ENCODE results near the gene PCNX3. TPM values are rescaled to one million over a fixed set of nuclear protein-coding genes. Genes with fewer than 3 reads are reported as not detected.
"Not testable (repeated sequence)": the region's sequence is repeated elsewhere in the genome, so short reads cannot be mapped to it uniquely, and the experiment has no call there.

Gene PCNX3
- total RNA-seq, 3 donors from 2014 or later (not counting 1 experiment from before 2014, with no cell fraction given), result 101 to 105 (median 102) TPM

GRCh38 chr11:65660038-65660437 is 44.5 kb downstream of the PCNX3 start:
- intact Hi-C loops (cut with micrococcal nuclease), result loop anchor here (5.0 kb wide), 1 partner anchor 33 kb away; no protein-coding TSS in a partner anchor
- peaks cover 62% of the 10 kb centered on the region for H3K36me3 ChIP-seq (ENCODE audit: control insufficient read depth, insufficient read depth, low read length)
- peaks cover 35 to 55% of the 10 kb centered on the region in 2 donors for H3K4me1 Mint-ChIP-seq
- 94% methylated on average over 9 of the region's 9 CpGs for WGBS (ENCODE audit: insufficient coverage)
- no peaks in the 10 kb centered on the region for H3K9me3 ChIP-seq (ENCODE audit: control insufficient read depth, insufficient read depth, low read length)
- no peaks in the 10 kb centered on the region for H3K27me3 ChIP-seq (ENCODE audit: control insufficient read depth, insufficient read depth, low read length)
- no peaks in the 10 kb centered on the region for H3K27me3 Mint-ChIP-seq (ENCODE audit: low read depth in 2 of 2)
- H3K4me1 ChIP-seq (ENCODE audit: control insufficient read depth, insufficient read depth, low read length), result peaks cover 46% of the 10 kb centered on the region
- no peaks in the 10 kb centered on the region for H3K9me3 Mint-ChIP-seq
- H3K4me3 Mint-ChIP-seq, result peak overlapping the region; percentile 47
- H3K27ac ChIP-seq (ENCODE audit: low read length), result no peak overlapping the region
- H3K4me3 ChIP-seq (ENCODE audit: low read length), result no peak overlapping the region
- peaks cover 23% of the 10 kb centered on the region for H3K36me3 Mint-ChIP-seq
- TF ChIP-seq CTCF (IDR thresholded peaks at IDR 0.05), result no peak
- DNase-seq (peak in 1 of 2 donors; percentile 7), ATAC-seq (no peak)
- peak overlapping the region; percentile 68 to 83 for H3K27ac Mint-ChIP-seq

- H3K4me3 ChIP-seq (ENCODE audit: low read length); ATAC-seq; H3K27me3 ChIP-seq (ENCODE audit: control insufficient read depth, insufficient read depth, low read length); H3K9me3 ChIP-seq (ENCODE audit: control insufficient read depth, insufficient read depth, low read length); H3K27me3 Mint-ChIP-seq (ENCODE audit: low read depth in 2 of 2); DNase-seq; H3K9me3 Mint-ChIP-seq: not testable (repeated sequence)
- peak overlapping the region; percentile 15 for H3K27ac ChIP-seq (ENCODE audit: low read length)
- H3K4me1 Mint-ChIP-seq, result peaks cover 32 to 48% of the 10 kb centered on the region in 2 donors
- peaks cover 46% of the 10 kb centered on the region for H3K4me1 ChIP-seq (ENCODE audit: control insufficient read depth, insufficient read depth, low read length)
- WGBS (ENCODE audit: insufficient coverage), result 90% methylated on average over 9 of the region's 9 CpGs
- H3K36me3 ChIP-seq (ENCODE audit: control insufficient read depth, insufficient read depth, low read length), result peaks cover 53% of the 10 kb centered on the region
- H3K4me3 Mint-ChIP-seq, result peak overlapping the region; percentile 79
- intact Hi-C loops (cut with micrococcal nuclease), result loop anchor here (5.0 kb wide), 1 partner anchor 34 kb away; no protein-coding TSS in a partner anchor
- H3K36me3 Mint-ChIP-seq, result peaks cover 18% of the 10 kb centered on the region
- H3K27ac Mint-ChIP-seq, result peak overlapping the region; percentile 83 to 92
These were observed 45.3 kb downstream of the PCNX3 start for GRCh38 chr11:65660908-65661307.

- peak overlapping the region; percentile 95 for H3K4me3 ChIP-seq (ENCODE audit: low read length)
- WGBS (ENCODE audit: insufficient coverage), result 79% methylated on average over 22 of the region's 25 CpGs
- H3K27me3 ChIP-seq (ENCODE audit: control insufficient read depth, insufficient read depth, low read length), result no peaks in the 10 kb centered on the region
- H3K9me3 ChIP-seq (ENCODE audit: control insufficient read depth, insufficient read depth, low read length), result no peaks in the 10 kb centered on the region
- Mint-ChIP-seq H3K27me3 (ENCODE audit: low read depth in 2 of 2) (no peaks in the 10 kb centered on the region), H3K4me1 (peaks cover 26 to 40% of the 10 kb centered on the region in 2 donors), H3K4me3 (peak overlapping the region; percentile 79), H3K36me3 (peaks cover 10% of the 10 kb centered on the region), H3K9me3 (no peaks in the 10 kb centered on the region), H3K27ac (peak overlapping the region; percentile 83 to 92)
- ATAC-seq (no peak), DNase-seq (peak in 1 of 2 donors; percentile 24)
- intact Hi-C loops (cut with micrococcal nuclease), result loop anchor here (5.0 kb wide), 1 partner anchor 34 kb away; no protein-coding TSS in a partner anchor
- H3K27ac ChIP-seq (ENCODE audit: low read length), result peak overlapping the region; percentile 98
- H3K4me1 ChIP-seq (ENCODE audit: control insufficient read depth, insufficient read depth, low read length), result peaks cover 46% of the 10 kb centered on the region
- peaks cover 46% of the 10 kb centered on the region for H3K36me3 ChIP-seq (ENCODE audit: control insufficient read depth, insufficient read depth, low read length)
- TF ChIP-seq CTCF (IDR thresholded peaks at IDR 0.05), result no peak
These were observed 46.1 kb downstream of the PCNX3 start for GRCh38 chr11:65661599-65662246.

- intact Hi-C loops (cut with micrococcal nuclease), result loop anchor here (5.0 kb wide), 1 partner anchor 35 kb away; no protein-coding TSS in a partner anchor
- Histone ChIP-seq H3K27me3 (ENCODE audit: control insufficient read depth, insufficient read depth, low read length) (no peaks in the 10 kb centered on the region), H3K27ac (ENCODE audit: low read length) (peak overlapping the region; percentile 98), H3K36me3 (ENCODE audit: control insufficient read depth, insufficient read depth, low read length) (peaks cover 41% of the 10 kb centered on the region), H3K4me3 (ENCODE audit: low read length) (peak overlapping the region; percentile 95), H3K4me1 (ENCODE audit: control insufficient read depth, insufficient read depth, low read length) (peaks cover 46% of the 10 kb centered on the region), H3K9me3 (ENCODE audit: control insufficient read depth, insufficient read depth, low read length) (no peaks in the 10 kb centered on the region)
- Mint-ChIP-seq H3K4me3 (peak overlapping the region; percentile 79), H3K9me3 (no peaks in the 10 kb centered on the region), H3K27me3 (ENCODE audit: low read depth in 2 of 2) (no peaks in the 10 kb centered on the region), H3K36me3 (peaks cover 10% of the 10 kb centered on the region), H3K4me1 (peaks cover 23 to 35% of the 10 kb centered on the region in 2 donors), H3K27ac (peak overlapping the region; percentile 83 to 92)
- WGBS (ENCODE audit: insufficient coverage), result under 1% methylated on average over 28 of the region's 29 CpGs
- no peak for ATAC-seq
- DNase-seq, result no peak
- TF ChIP-seq CTCF (IDR thresholded peaks at IDR 0.05), result no peak
These were observed 46.7 kb downstream of the PCNX3 start for GRCh38 chr11:65662247-65662798.

Measured in natural killer cell (primary cell).